GM15510 (cell line): ENCODE data around the gene ZNF816.

Experiments
- POLR2A ChIP-seq: IDR thresholded peaks from 3 replicates; pipeline ENCODE4 v1.6.1; 2011; ENCODE audit warnings: borderline replicate concordance; ENCODE audit not compliant: insufficient read length; ENCODE audit errors: extremely low read depth

Gene ZNF816

GRCh38 chr19:52990759-52991418, 28.2 kb upstream of the ZNF816 start:
- TF ChIP-seq POLR2A, result no peak

DNA sequence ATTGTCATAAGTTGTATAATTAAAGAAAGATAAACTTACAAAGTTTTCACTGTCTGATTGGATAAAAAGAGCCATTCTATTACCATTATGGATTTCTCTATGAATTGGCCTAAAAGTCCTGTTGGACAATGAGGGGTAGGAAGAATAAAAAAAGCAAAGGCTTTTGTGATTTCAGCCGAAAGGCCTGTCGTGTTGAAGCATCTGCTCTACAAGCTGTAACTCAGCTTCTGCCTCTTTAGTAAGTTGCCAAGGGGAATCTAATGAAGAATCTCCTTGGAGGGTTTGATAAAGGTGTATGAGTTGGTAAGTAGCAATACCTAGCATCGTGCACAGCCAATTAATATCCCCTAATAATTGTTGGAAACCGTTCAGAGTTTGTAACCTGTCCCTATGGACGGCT, 25.8 kb upstream of the ZNF816 start:
- no peak for TF ChIP-seq POLR2A

DNA sequence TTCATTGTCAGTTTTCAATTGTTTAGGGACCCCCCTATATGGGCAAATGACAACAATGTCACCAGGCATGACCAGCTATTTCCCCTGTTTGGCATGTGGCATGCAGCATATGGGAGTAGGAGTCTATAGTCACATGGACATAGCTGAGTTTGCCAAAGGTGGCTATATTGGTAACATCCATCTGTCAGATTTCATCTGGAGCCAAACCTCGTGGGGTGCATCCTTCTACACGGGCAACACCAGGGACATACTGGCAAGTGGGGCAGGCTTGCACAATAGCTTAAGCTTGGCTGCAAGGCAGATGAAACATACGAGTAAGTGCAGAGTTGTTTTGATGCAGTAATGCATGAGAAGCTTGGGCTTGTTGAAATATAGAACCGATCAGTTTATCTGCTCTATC, 24.5 kb upstream of the ZNF816 start:
- no peak for TF ChIP-seq POLR2A

- no peak for TF ChIP-seq POLR2A
Observed at GRCh38 chr19:52981329-52981728, 18.6 kb upstream of the ZNF816 start.

DNA sequence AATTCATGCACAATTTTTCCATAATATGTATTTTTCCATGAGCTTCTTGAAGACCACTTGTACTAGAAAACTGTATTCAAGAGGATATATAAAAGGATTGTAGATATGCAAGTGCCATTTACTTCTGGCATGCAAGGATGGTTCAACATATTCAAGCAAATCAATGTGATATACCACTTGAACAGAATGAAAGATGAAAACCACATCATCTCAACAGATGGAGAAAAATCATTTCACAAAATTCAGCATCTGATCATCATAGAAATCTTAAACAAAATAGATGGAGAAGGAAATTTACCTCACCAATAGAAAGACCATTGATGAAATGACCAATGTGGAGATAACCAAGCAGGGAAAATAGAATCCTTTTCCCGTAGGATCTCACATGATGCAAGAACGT, 5.1 kb upstream of the ZNF816 start:
- TF ChIP-seq POLR2A, result no peak

DNA sequence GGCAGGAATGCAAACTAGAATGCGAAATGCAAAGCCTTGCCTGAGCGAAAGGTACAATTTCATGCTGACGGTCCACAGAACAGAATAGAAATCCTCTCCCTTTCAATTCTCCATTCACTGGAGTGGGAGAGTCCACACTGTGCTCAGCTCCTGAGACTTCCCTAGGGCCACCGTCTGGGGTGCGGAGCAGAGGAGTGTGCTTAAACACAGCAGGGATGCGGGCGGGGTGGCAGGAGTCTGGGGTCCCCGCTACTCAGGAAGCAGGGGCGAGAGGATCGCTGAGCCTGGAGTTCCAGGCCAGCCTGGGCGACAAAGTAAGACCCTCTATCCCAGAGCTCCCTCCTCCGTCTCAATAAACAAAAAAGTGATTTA, 552 bp upstream of the ZNF816 start:
- no peak for TF ChIP-seq POLR2A

DNA sequence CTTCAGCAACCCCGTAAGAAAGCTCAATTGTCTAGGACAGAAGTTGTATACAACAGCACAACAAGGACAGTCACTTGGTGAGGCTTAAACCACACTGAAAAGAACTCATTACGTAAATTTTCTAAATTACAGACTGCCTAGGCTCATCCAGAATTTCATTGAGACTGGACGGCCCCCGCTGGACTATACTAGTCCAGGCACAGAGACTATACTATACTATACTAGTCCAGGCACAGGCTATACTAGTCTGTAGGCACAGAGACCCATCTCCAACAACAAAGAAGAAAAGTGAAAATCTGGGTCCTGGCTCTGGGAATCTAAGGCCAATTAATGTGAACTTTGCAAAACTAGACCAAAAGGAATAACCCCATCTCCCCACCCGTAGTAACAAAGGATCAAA, 700 bp downstream of the ZNF816 start:
- TF ChIP-seq POLR2A, result no peak

DNA sequence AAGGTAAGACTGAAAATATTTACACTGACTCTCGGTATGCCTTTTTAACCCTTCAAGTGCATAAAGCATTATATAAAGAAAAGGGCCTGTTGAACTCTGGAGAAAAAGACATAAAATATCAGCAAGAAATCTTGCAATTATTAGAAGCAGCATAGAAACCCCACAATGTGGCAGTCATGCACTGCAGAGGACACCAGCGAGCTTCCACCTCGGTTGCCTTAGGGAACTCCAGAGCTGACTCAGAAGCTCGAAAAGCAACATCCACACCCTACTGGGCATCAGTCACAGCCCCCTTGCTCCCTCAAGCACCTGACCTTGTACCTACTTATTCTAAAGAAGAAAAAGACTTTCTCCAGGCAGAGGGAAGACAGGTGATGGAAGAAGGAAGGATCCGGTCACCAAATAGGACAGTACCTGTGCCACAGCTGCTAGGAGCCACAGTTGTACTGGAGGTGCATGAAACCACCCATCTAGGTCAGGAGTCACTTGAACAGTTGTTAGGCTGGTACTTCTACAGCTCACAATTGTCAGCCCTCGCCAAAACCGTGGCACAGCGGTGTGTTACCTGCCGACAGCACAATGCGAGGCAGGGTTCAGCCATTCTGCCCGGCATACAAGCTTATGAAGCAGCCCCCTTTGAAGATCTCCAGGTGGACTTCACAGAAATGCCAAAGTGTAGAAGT, 2.9 kb downstream of the ZNF816 start:
- no peak for TF ChIP-seq POLR2A

GRCh38 chr19:52957591-52957990, 5.1 kb downstream of the ZNF816 start:
- no peak for TF ChIP-seq POLR2A

GRCh38 chr19:52956917-52957316, 5.8 kb downstream of the ZNF816 start:
- TF ChIP-seq POLR2A, result no peak

DNA sequence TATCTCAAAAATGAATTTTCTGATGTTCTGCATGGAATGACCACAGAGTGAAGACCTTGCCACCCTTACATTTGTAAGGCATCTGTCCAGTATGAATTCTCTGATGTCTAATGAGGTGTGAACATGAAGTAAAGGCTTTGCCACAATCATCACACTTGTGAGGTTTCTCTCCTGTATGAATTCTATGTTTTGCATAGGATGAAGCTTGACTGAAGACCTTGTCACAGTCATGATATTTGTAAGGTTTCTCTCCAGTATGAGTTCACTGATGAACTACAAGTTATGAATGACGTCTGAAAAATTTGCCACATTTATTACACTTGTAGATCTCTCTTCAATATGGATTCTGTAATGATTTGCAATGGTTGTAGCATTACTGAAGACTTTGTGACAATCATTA, 13.3 kb downstream of the ZNF816 start:
- no peak for TF ChIP-seq POLR2A

DNA sequence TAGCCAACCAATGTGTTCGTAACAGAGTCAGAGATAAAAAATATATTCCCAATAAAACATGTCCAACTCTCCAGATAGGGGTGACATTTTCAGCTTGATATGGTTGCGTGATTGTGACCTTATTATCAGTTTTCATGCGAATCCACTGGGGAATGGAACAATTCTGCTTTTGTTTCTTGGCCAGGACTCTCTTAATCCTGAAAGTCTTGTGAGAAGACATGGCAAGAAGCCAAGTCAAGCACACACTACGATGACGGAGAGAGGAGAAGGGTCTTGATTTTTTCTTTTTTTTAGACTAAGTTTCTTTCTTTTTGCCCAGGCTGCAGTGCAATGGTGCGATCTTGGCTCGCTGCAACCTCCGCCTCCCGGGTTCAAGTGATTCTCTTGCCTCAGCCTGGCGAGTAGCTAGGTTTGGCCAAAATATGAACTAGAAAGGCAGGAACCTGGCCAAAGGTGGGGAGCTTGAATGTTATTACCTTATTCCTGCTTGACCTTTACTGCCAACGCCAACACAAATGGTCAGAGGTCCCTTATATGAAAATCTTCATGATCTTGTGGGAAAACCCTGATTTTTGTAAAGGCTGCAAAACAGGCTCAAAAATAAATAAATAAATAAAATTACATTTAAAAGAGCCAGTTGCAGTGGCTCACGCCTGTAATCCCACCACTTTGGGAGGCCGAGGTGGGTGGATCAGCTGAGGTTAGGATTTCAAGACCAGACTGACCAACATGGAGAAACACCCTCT, 14.5 kb downstream of the ZNF816 start:
- TF ChIP-seq POLR2A, result no peak

DNA sequence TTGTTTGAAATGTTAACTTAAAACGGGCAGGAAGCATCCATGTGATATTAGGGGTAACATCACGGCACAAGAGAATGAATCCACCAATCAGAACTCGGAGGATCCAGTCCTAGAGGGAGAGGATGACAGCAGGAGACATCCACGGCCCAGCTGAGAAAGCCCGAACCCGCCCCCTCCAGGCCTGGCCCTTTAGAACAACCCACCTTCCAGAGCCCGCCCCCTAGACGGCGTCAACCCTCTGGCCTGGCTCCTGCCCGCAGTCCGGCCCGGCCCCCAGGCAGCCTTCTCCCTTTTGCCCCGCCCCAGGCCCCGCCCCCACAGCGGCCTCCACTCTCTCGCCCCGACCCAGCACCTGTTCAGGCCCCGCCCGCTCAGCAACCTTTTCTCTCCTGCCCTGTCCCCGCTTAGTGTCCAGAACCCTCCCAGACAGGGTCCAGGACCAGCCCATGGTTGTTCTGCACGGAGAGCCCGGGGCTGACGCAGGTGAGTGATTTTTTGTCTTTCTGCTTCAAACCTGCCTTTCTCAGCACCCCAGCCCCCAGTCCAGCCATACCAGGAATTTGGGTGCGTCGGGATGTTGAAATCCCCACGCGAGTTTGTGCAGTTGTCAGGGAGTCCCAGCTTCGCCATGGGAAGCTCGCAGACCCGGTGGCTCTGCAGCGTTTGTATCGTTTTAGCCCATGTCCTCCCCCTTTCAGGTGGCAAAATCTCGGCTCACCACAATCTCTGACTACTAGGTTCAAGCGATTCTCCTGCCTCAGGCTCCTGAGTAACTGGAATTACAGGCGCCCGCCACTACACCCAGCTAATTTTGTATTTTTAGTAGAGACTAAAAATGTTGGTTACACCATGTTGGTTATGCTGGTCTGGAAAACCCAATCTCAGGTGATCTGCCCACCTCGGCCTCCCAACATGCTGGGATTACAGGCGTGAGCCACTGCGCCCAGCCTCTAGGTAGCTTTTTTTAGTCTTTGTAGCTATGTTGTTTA, 16.1 kb downstream of the ZNF816 start:
- no peak for TF ChIP-seq POLR2A

- no peak for TF ChIP-seq POLR2A
Observed at GRCh38 chr19:52945652-52946321, 16.9 kb downstream of the ZNF816 start.
